Activated B cell treated with CpG ODN at 0.5 μM for 24 hours (primary cell): Measurements from ENCODE around the gene ZBTB1. TPM values are rescaled to one million over a fixed set of nuclear protein-coding genes. Genes with fewer than 3 reads are reported as not detected.
"Not testable (repeated sequence)": the region's sequence is repeated elsewhere in the genome, so short reads cannot be mapped to it uniquely, and the experiment has no call there.

ENCODE experiments used
- ATAC-seq: fragments of 200-7000 bp; cut with Tn5 transposase; one replicate; pipeline ENCODE4 v1.10.0; 2021; ENCODE audit warnings: low read depth, mild to moderate bottlenecking, moderate library complexity
- CTCF ChIA-PET: fragments of 350-600 bp; sonication (Branson Sonifier 250); formaldehyde crosslinking; loops from one replicate; lab custom pipeline; 2021; ENCODE audit warnings: antibody characterized with exemption; lab: Charles Lee
- POLR2A ChIA-PET: fragments of 350-600 bp; sonication (Branson Sonifier 250); formaldehyde crosslinking; loops from one replicate; lab custom pipeline; 2021; ENCODE audit warnings: antibody characterized with exemption; lab: Charles Lee
- DNase-seq: peaks from one replicate; pipeline ENCODE4 v3.0.0; 2022
- H3K27ac Mint-ChIP-seq: one replicate; pipeline ENCODE4 v1.8.0; 2020; ENCODE audit warnings: mixed read lengths
- H3K27me3 Mint-ChIP-seq: one replicate; pipeline ENCODE4 v1.8.0; 2021; ENCODE audit warnings: mixed read lengths
- H3K36me3 Mint-ChIP-seq: one replicate; pipeline ENCODE4 v1.8.0; 2021; ENCODE audit warnings: low read depth, mixed read lengths
- H3K4me1 Mint-ChIP-seq: one replicate; pipeline ENCODE4 v1.8.0; 2021; ENCODE audit warnings: mixed read lengths
- H3K4me3 Mint-ChIP-seq: one replicate; pipeline ENCODE4 v1.8.0; 2020; ENCODE audit warnings: mild to moderate bottlenecking, mixed read lengths
- H3K9me3 Mint-ChIP-seq: one replicate; pipeline ENCODE4 v1.8.0; 2020; ENCODE audit warnings: mixed read lengths
- intact Hi-C: fragments of 100-400 bp; cut with micrococcal nuclease; formaldehyde crosslinking; loops from one replicate; pipeline ENCODE4 v1.15.1; 2024
- total RNA-seq: library from RNA; stranded (reverse); gene quantifications from 2 replicates; pipeline ENCODE4 v1.2.3, GENCODE V29; 2022
- TF ChIP-seq, protein P1 (sequence below): fragments of 200-600 bp; IDR thresholded peaks from one replicate; pipeline ENCODE4 v1.8.0; 2022; ENCODE audit warnings: antibody characterized with exemption, mild to moderate bottlenecking

The ZBTB1 gene
- total RNA-seq, 1 donor from 2014 or later: 60.7 TPM

GRCh38 chr14:64562436-64562835 is 57.9 kb downstream of the ZBTB1 start:
- H3K27ac Mint-ChIP-seq: no peak overlapping the region
- ChIA-PET POLR2A (no interaction called here), CTCF (no interaction called here)
- H3K27me3 Mint-ChIP-seq: peaks cover 4% of the 10 kb centered on the region
- no peaks in the 10 kb centered on the region for H3K4me1 Mint-ChIP-seq
- TF ChIP-seq, protein P1, sequence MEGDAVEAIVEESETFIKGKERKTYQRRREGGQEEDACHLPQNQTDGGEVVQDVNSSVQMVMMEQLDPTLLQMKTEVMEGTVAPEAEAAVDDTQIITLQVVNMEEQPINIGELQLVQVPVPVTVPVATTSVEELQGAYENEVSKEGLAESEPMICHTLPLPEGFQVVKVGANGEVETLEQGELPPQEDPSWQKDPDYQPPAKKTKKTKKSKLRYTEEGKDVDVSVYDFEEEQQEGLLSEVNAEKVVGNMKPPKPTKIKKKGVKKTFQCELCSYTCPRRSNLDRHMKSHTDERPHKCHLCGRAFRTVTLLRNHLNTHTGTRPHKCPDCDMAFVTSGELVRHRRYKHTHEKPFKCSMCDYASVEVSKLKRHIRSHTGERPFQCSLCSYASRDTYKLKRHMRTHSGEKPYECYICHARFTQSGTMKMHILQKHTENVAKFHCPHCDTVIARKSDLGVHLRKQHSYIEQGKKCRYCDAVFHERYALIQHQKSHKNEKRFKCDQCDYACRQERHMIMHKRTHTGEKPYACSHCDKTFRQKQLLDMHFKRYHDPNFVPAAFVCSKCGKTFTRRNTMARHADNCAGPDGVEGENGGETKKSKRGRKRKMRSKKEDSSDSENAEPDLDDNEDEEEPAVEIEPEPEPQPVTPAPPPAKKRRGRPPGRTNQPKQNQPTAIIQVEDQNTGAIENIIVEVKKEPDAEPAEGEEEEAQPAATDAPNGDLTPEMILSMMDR: no peak
- DNase-seq (no peak), ATAC-seq (no peak)
- no peak overlapping the region for H3K4me3 Mint-ChIP-seq
- no peaks in the 10 kb centered on the region for H3K9me3 Mint-ChIP-seq
- H3K36me3 Mint-ChIP-seq: no peaks in the 10 kb centered on the region
- intact Hi-C loops: no loop called here

DNA sequence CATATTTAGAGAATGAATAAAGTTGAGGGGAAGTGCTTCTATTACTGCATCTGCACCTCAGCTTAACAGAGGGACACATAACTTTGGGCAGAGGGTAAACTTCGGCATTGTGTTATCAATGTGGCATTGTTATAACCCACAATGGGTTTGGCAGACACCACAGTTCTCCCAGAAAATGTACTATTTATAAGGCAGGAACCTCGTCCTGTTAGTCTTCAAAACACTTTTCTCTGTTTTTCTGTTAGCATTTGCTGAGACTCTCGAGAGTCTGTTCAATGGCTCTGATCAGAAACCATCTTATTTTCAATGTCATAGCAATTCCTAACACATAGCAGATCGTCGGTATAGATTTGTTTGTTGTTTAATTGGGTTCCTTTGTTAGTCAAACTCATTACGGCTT is 59.1 kb downstream of the ZBTB1 start:
- peaks cover 6% of the 10 kb centered on the region for H3K27me3 Mint-ChIP-seq
- ChIA-PET POLR2A (no interaction called here), CTCF (no interaction called here)
- DNase-seq (no peak), ATAC-seq (no peak)
- no peaks in the 10 kb centered on the region for H3K4me1 Mint-ChIP-seq
- H3K36me3 Mint-ChIP-seq: no peaks in the 10 kb centered on the region
- no peaks in the 10 kb centered on the region for H3K9me3 Mint-ChIP-seq
- no peak overlapping the region for H3K27ac Mint-ChIP-seq
- TF ChIP-seq, protein P1: no peak
- intact Hi-C loops: no loop called here
- no peak overlapping the region for H3K4me3 Mint-ChIP-seq

DNA sequence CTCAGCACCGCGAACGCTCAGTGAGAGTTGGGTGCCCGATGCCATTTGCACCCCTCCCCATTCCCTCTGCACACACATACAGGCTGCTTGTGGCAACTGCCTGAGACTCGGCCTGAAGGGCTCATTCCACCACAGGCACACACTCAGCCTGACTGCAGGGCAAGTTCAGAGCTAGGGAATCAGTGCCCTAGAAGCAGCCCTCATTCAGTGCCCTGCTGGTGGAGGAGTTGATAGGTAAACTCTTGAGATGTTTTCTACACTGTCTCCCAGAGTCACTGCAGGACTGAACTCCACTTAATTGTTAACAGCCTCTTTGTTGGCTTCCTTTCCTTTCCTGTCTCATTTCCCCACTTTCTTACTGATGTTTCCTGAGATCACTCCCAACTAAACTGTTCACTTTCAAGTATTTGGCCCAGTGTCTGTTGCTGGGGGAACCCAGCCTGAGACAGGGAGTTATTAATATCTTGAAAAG is 62.1 kb downstream of the ZBTB1 start:
- no peak overlapping the region for H3K4me3 Mint-ChIP-seq
- no peaks in the 10 kb centered on the region for H3K36me3 Mint-ChIP-seq
- TF ChIP-seq, protein P1: no peak
- no peaks in the 10 kb centered on the region for H3K4me1 Mint-ChIP-seq
- H3K9me3 Mint-ChIP-seq: no peaks in the 10 kb centered on the region
- POLR2A ChIA-PET: no interaction called here
- peaks cover 6% of the 10 kb centered on the region for H3K27me3 Mint-ChIP-seq
- intact Hi-C loops: no loop called here
- CTCF ChIA-PET: no interaction called here
- no peak overlapping the region for H3K27ac Mint-ChIP-seq
- ATAC-seq: no peak
- no peak for DNase-seq

DNA sequence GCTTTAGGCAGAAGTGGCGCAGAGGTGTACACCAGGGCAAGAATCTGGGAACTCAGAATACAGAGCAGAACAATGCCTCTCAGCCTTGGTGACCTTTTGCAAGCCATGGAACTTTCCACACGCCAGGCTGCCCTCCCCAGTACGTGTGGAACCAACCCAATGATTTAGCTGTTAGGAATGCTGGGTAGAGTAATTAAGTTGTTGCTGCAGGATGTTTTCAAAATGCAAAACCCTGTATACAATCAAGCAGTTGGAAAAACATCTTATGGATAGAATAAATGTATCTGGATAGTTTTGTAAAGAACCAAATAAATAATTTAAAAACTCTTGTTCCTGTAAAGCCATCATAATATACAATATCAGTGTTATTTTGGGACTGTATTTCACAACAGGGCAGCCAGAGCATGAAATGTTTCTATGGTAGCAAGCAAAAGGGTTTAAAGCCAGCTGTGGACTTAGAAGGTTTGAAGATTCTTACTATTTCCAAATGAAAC is 64.6 kb downstream of the ZBTB1 start:
- Mint-ChIP-seq H3K4me3 (no peak overlapping the region), H3K36me3 (no peaks in the 10 kb centered on the region), H3K9me3 (no peaks in the 10 kb centered on the region), H3K27ac (no peak overlapping the region), H3K4me1 (no peaks in the 10 kb centered on the region), H3K27me3 (peaks cover 6% of the 10 kb centered on the region)
- TF ChIP-seq, protein P1: no peak
- CTCF ChIA-PET: no interaction called here
- ATAC-seq: no peak
- POLR2A ChIA-PET: no interaction called here
- intact Hi-C loops: no loop called here
- DNase-seq: no peak

- intact Hi-C loops, DNase-seq, CTCF ChIA-PET, H3K27ac Mint-ChIP-seq, H3K4me3 Mint-ChIP-seq, ATAC-seq, H3K9me3 Mint-ChIP-seq, H3K36me3 Mint-ChIP-seq, H3K27me3 Mint-ChIP-seq, POLR2A ChIA-PET, H3K4me1 Mint-ChIP-seq: not testable (repeated sequence)
Measured at GRCh38 chr14:64569646-64570045, 65.1 kb downstream of the ZBTB1 start.
